GM12878 (cell line): ENCODE results near the gene CCNL2. TPM values are rescaled to one million over a fixed set of nuclear protein-coding genes. Genes with fewer than 3 reads are reported as not detected.

Experiments
- BACH1 ChIP-seq: fragments of 450-650 bp; IDR thresholded peaks from 2 replicates; pipeline ENCODE4 v1.6.1; 2017; ENCODE audit warnings: mild to moderate bottlenecking, borderline replicate concordance
- BRCA1 ChIP-seq: IDR thresholded peaks from 2 replicates; pipeline ENCODE4 v1.6.1; 2011; ENCODE audit warnings: low read depth, low read length, improper control_type of control experiment
- CHD1 ChIP-seq: IDR thresholded peaks from 2 replicates; pipeline ENCODE4 v1.6.1; 2012; ENCODE audit warnings: low read depth, low read length, improper control_type of control experiment
- DPF2 ChIP-seq: fragments of 450-650 bp; IDR thresholded peaks from 2 replicates; pipeline ENCODE4 v1.6.1; 2017; ENCODE audit warnings: mild to moderate bottlenecking
- EGR1 ChIP-seq, 2 experiments: IDR thresholded peaks; 1 replicate in 1 of 2; 2 replicates in 1 of 2; pipeline ENCODE4 v1.6.1; 2011 to 2012; ENCODE audit warnings: low read depth in 2 of 2, low read length in 2 of 2, borderline replicate concordance in 1 of 2, mild to moderate bottlenecking in 1 of 2, moderate library complexity in 1 of 2
- EP300 ChIP-seq, 2 experiments: fragments of 150-350 bp in 1 of 2; IDR thresholded peaks; 2 replicates each; pipeline ENCODE4 v1.6.1; 2011 to 2012; ENCODE audit warnings: low read depth in 2 of 2, low read length in 2 of 2, borderline replicate concordance in 1 of 2, improper control_type of control experiment in 1 of 2, inconsistent platforms in 1 of 2; ENCODE audit not compliant: control insufficient read depth in 1 of 2
- FOXM1 ChIP-seq: IDR thresholded peaks from 2 replicates; pipeline ENCODE4 v1.6.1; 2012; ENCODE audit warnings: low read depth, mild to moderate bottlenecking, inconsistent platforms, low read length, moderate library complexity
- GABPA ChIP-seq: IDR thresholded peaks from 2 replicates; pipeline ENCODE4 v1.6.1; 2014; ENCODE audit warnings: antibody characterized with exemption, low read depth, mild to moderate bottlenecking, inconsistent platforms
- HDAC6 ChIP-seq: fragments of 200-600 bp; sonication (generic); IDR thresholded peaks from one replicate; pipeline ENCODE4 v1.8.0; 2017; ENCODE audit warnings: antibody characterized with exemption; ENCODE audit not compliant: unreplicated experiment
- KDM1A ChIP-seq: fragments of 200-600 bp; sonication (generic); IDR thresholded peaks from 2 replicates; pipeline ENCODE4 v1.6.1; 2016; ENCODE audit warnings: borderline replicate concordance
- RB1 ChIP-seq: fragments of 450-650 bp; formaldehyde crosslinking; IDR thresholded peaks from 2 replicates; pipeline ENCODE4 v1.6.1; 2017; ENCODE audit warnings: mild to moderate bottlenecking, borderline replicate concordance
- SMARCA5 ChIP-seq: fragments of 450-650 bp; IDR thresholded peaks from 2 replicates; pipeline ENCODE4 v1.6.1; 2017; ENCODE audit warnings: mild to moderate bottlenecking
- SREBF2 ChIP-seq: IDR thresholded peaks from 2 replicates; pipeline ENCODE4 v1.6.1; 2012; ENCODE audit warnings: mild to moderate bottlenecking, low read length
- STAT1 ChIP-seq: fragments of 450-650 bp; conservative IDR thresholded peaks from 2 replicates; pipeline ENCODE4 v1.6.1; 2014; ENCODE audit warnings: antibody characterized with exemption, mild to moderate bottlenecking
- polyA plus RNA-seq, 11 experiments: library from polyadenylated mRNA; depleted of rRNA in 4 of 11; unstranded in 6 of 11; stranded (reverse) in 5 of 11; fragments of >200 nt; fragmentation: Nextera tagmentation in 4 of 11; fragmentation: Illumina TruSeq in 1 of 11; extraction: Ambion mirVana in 4 of 11; extraction: Trizol in 1 of 11; gene quantifications; 1 replicate in 1 of 11; 2 replicates in 10 of 11; pipeline versions ENCODE4 v1.2.1 to v1.2.3, GENCODE V29; 2011 to 2016; ENCODE audit warnings: inconsistent platforms in 2 of 11, missing spikeins in 2 of 11, low read depth in 1 of 11
- total RNA-seq, 4 experiments: library from RNA; depleted of rRNA in 3 of 4; stranded (reverse); fragments of >200 nt in 3 of 4; fragmentation: Illumina TruSeq in 1 of 4; extraction: Trizol in 1 of 4; gene quantifications; 2 replicates each; pipeline versions ENCODE4 v1.2.1 to v1.2.3, GENCODE V29; 2013 to 2021
- TF ChIP-seq, protein P1 (sequence below): fragments of 450-650 bp; conservative IDR thresholded peaks from 2 replicates; pipeline ENCODE4 v1.6.1; 2017; ENCODE audit warnings: mild to moderate bottlenecking, moderate library complexity
- TF ChIP-seq, protein P2 (sequence below): fragments of 450-650 bp; IDR thresholded peaks from 2 replicates; pipeline ENCODE4 v1.6.1; 2016; ENCODE audit warnings: mild to moderate bottlenecking, moderate library complexity, borderline replicate concordance

Gene CCNL2
- total and polyA plus RNA-seq, 10 of the 15 experiments (the other 5 are each of a cell fraction or from before 2014, with no cell fraction given), result 2.1 to 143 (median 101) TPM

DNA sequence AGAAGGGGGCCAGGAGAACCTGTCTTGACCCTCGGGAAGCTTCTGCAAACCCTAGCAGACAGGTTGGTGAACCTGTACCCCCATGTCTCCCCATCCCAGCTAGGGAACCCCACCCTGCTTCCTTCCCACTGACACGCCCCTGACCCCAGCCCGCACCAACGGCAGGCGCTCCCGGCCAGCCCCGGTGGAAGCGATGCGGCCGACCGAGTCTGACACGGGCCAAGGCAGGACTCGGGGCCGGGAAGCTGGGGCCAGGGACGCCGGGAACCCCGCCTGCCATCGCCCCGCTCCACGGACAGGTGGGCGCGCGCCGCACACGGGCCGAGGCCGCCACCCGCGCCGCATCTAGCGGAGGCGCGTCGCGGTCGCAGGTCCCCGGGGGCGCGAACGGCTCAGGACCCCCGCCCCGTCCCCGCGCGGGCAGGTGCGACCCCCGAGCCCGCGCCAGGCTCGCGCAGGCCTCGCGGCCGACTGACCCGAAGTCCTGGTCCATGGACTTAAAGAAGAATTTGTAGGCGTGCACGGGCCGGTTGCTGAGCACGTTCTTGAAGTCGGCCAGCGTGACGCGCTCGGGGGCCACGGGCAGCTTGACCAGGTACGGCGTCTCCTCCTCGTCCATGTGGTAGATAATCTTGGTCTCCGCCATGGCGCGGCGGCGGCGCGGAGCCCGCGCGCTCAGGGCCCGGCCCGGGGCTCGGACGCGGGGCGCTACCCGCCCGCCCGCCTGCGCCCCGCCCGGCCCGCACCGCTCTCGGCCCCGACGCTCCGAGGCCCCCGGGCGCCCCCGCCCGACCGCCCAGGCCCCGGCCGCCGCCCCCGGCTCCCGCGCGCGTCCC is 50.5 kb downstream of the CCNL2 start (continued):
- TF ChIP-seq, protein P1, sequence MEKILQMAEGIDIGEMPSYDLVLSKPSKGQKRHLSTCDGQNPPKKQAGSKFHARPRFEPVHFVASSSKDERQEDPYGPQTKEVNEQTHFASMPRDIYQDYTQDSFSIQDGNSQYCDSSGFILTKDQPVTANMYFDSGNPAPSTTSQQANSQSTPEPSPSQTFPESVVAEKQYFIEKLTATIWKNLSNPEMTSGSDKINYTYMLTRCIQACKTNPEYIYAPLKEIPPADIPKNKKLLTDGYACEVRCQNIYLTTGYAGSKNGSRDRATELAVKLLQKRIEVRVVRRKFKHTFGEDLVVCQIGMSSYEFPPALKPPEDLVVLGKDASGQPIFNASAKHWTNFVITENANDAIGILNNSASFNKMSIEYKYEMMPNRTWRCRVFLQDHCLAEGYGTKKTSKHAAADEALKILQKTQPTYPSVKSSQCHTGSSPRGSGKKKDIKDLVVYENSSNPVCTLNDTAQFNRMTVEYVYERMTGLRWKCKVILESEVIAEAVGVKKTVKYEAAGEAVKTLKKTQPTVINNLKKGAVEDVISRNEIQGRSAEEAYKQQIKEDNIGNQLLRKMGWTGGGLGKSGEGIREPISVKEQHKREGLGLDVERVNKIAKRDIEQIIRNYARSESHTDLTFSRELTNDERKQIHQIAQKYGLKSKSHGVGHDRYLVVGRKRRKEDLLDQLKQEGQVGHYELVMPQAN, result peak; percentile 47; the same call in 1 of the 2 replicates
- no peak for TF ChIP-seq FOXM1
- TF ChIP-seq EGR1 (IDR thresholded peaks at IDR 0.05; ENCODE audit: borderline replicate concordance in 1 of 2, low read depth in 2 of 2, low read length in 2 of 2), result no peak
- no peak for TF ChIP-seq EP300 (IDR thresholded peaks at IDR 0.05; ENCODE audit: borderline replicate concordance in 1 of 2, control insufficient read depth in 1 of 2, low read depth in 2 of 2, low read length in 2 of 2)
- no peak for TF ChIP-seq HDAC6
- 0 out of 2 replicates have a peak, but pooled peaks have one; percentile 11 for TF ChIP-seq SMARCA5
- TF ChIP-seq RB1, result peak; percentile 30; the same call in 1 of the 2 replicates
- peak; percentile 51 for TF ChIP-seq DPF2
- no peak for TF ChIP-seq GABPA
- no peak for TF ChIP-seq BRCA1
- TF ChIP-seq CHD1, result no peak
- TF ChIP-seq STAT1, result no peak
- no peak for TF ChIP-seq SREBF2
- 0 out of 2 replicates have a peak, but pooled peaks have one; percentile 55 for TF ChIP-seq BACH1
- TF ChIP-seq, protein P2, sequence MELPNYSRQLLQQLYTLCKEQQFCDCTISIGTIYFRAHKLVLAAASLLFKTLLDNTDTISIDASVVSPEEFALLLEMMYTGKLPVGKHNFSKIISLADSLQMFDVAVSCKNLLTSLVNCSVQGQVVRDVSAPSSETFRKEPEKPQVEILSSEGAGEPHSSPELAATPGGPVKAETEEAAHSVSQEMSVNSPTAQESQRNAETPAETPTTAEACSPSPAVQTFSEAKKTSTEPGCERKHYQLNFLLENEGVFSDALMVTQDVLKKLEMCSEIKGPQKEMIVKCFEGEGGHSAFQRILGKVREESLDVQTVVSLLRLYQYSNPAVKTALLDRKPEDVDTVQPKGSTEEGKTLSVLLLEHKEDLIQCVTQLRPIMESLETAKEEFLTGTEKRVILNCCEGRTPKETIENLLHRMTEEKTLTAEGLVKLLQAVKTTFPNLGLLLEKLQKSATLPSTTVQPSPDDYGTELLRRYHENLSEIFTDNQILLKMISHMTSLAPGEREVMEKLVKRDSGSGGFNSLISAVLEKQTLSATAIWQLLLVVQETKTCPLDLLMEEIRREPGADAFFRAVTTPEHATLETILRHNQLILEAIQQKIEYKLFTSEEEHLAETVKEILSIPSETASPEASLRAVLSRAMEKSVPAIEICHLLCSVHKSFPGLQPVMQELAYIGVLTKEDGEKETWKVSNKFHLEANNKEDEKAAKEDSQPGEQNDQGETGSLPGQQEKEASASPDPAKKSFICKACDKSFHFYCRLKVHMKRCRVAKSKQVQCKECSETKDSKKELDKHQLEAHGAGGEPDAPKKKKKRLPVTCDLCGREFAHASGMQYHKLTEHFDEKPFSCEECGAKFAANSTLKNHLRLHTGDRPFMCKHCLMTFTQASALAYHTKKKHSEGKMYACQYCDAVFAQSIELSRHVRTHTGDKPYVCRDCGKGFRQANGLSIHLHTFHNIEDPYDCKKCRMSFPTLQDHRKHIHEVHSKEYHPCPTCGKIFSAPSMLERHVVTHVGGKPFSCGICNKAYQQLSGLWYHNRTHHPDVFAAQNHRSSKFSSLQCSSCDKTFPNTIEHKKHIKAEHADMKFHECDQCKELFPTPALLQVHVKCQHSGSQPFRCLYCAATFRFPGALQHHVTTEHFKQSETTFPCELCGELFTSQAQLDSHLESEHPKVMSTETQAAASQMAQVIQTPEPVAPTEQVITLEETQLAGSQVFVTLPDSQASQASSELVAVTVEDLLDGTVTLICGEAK, result no peak
- no peak for TF ChIP-seq KDM1A
